Esophagus muscularis mucosa (tissue), 3 donors: ENCODE results near the gene NONO.

Source experiments
- POLR2A ChIP-seq: fragments of 450-650 bp; IDR thresholded peaks from one replicate; pipeline ENCODE4 v1.6.1; 2017; ENCODE audit warnings: antibody characterized with exemption, moderate library complexity, mild to moderate bottlenecking, low read depth
- POLR2AphosphoS5 ChIP-seq, 2 donors: sonication (generic); formaldehyde crosslinking; IDR thresholded peaks; one replicate each; pipeline ENCODE4 v1.6.1; 2017; ENCODE audit warnings: antibody characterized with exemption in 2 of 2
- TF ChIP-seq, protein P1 (sequence below), 3 experiments: fragments of 200-600 bp in 2 of 3; fragments of 450-650 bp in 1 of 3; sonication (generic) in 2 of 3; IDR thresholded peaks; one replicate each; pipeline ENCODE4 v1.5.1; 2017 to 2019; ENCODE audit warnings: antibody characterized with exemption in 3 of 3, mild to moderate bottlenecking in 2 of 3, moderate library complexity in 1 of 3

DNA sequence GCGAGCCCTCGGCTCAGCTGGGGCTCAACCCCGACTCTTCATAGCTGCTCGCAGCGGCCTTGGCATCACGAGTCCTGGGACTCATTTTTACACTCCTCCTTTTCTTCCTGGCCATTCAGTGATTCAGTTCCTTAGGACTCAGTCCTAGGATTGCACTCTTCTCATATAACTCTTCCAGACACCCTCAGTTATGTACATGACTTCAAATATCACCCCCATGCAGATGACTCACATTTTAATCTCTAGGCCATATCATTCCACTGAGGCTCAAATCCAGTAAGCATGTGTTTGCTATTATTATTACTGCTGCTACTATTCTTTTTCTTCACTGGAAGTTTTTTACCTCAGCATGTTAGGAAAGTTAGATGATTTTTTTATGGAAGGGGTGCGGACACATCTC, 32.5 kb downstream of the NONO start:
- TF ChIP-seq, protein P1, sequence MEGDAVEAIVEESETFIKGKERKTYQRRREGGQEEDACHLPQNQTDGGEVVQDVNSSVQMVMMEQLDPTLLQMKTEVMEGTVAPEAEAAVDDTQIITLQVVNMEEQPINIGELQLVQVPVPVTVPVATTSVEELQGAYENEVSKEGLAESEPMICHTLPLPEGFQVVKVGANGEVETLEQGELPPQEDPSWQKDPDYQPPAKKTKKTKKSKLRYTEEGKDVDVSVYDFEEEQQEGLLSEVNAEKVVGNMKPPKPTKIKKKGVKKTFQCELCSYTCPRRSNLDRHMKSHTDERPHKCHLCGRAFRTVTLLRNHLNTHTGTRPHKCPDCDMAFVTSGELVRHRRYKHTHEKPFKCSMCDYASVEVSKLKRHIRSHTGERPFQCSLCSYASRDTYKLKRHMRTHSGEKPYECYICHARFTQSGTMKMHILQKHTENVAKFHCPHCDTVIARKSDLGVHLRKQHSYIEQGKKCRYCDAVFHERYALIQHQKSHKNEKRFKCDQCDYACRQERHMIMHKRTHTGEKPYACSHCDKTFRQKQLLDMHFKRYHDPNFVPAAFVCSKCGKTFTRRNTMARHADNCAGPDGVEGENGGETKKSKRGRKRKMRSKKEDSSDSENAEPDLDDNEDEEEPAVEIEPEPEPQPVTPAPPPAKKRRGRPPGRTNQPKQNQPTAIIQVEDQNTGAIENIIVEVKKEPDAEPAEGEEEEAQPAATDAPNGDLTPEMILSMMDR (IDR thresholded peaks at IDR 0.05): no peak
- TF ChIP-seq POLR2AphosphoS5 (IDR thresholded peaks at IDR 0.05) (no peak), POLR2A (no peak)
